ENCODE data around the gene BCKDHA.
"Not testable (repeated sequence)": the region's sequence is repeated elsewhere in the genome, so short reads cannot be mapped to it uniquely, and the experiment has no call there.

Gene BCKDHA

DNA sequence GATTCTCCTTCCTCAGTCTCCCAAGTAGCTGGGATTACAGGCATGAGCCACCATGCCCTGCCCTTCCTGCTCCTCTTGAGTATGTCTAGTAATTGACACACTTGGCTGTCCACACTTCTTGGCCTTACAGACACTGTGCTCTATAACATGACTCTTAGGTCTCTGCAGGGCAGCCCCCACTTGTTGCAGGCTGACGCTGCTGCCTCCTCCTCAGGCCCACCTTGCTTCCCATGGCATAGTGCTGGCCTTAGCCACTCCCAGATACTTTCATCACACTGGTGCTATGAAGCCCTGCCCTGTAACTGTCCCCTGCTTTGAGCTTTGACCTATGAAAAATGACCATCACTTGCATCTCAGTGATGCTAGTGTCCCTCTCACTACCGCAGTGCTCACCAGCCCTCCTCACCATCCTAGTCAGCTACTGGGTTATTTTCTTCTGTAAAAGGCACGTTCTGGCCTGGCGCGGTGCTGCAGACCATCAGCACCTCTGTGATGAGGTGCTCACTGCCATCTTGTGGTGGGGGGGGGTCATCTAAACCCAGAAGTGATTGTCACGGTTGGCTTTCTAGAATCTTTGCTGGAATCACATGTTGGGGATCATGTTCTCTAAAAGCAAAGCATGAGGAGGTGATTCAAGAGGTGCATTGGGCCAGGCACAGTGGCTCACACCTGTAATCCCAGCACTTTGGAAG is 55.1 kb downstream of the BCKDHA start:
- no peak for DNase-seq

DNA sequence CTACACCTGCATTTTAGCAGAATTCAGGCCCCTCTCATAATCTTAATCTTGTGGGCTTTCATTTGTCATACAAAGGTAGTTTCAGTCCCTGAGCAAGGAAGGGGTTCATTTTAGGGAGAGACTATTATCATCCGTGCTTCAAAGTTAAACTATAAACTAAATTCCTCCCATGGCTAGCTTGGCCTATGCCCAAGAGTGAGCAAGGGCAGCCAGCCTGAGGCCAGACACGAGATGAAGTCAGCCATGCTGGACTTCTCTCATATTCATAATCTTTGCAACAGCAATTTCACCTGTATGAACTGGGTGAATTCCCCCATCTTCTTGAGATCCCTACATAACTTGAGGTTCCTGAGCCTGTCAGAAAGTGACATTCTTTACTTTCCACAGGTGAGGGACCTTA is 58.3 kb downstream of the BCKDHA start:
- DNase-seq = no peak

DNA sequence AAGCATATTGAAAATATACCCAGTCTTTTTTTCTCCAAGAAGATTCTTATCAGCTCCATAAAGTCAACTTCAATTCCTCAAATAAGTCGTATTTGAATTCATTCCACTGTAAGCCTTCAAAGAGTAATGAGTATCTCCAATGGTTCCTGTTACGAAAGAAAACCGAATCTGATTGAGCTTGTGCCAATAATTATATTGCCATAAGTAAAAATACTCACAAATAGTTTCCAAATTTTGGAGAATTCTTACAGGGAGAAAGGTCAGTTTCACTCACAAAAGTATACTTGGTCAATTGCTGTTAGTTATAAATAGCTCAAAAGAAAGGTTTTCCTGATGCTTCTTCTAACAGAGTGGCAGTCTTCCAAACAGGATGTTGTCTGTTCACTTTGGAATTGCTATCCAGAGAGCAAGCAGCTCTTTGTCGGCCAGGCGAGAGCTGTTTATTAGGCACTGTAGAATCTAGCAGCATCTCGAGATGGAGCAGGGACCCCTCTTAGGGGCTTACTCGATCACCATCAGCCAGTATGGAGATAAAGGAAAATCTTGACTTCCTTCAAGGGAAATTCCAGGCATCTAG is 58.8 kb downstream of the BCKDHA start:
- no peak for DNase-seq

DNA sequence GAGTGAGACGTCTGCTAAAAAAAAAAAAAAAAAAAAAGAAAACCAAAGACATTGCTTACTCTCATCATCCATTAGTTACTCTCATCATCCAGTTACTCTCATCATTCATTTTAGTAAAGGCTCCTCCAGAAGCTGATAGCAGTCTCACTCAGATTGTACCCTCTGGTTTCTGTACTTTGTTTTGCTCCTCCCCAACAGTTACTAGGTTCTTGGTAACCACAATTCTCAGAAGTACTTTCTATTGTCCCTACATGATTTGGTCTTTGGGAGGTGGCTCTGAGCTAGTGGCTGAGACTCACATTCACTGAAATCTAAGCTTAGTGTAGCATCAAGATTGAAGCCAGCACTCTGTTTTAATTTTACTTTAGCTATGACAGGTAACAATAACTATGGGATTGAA is 59.6 kb downstream of the BCKDHA start:
- no peak for DNase-seq

DNA sequence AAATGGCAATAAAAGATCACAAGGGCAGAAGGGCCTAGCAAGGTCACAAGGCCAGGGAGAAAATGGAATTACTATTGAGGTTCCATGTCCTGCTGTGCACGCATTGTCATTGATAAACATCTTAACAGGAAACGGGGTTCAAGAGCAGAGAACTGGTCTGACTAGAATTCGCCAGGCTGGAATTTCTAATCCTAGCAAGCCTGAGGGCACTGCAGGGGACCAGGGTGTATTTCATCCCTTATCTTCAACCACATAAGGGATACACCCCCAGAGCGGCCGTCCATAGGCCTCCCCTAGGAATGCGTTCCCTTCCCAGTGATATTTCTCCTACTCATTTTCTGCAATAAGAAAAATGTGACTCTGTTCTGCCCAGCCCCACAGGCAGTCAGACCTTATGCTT is 64.9 kb downstream of the BCKDHA start:
- no peak for DNase-seq

DNA sequence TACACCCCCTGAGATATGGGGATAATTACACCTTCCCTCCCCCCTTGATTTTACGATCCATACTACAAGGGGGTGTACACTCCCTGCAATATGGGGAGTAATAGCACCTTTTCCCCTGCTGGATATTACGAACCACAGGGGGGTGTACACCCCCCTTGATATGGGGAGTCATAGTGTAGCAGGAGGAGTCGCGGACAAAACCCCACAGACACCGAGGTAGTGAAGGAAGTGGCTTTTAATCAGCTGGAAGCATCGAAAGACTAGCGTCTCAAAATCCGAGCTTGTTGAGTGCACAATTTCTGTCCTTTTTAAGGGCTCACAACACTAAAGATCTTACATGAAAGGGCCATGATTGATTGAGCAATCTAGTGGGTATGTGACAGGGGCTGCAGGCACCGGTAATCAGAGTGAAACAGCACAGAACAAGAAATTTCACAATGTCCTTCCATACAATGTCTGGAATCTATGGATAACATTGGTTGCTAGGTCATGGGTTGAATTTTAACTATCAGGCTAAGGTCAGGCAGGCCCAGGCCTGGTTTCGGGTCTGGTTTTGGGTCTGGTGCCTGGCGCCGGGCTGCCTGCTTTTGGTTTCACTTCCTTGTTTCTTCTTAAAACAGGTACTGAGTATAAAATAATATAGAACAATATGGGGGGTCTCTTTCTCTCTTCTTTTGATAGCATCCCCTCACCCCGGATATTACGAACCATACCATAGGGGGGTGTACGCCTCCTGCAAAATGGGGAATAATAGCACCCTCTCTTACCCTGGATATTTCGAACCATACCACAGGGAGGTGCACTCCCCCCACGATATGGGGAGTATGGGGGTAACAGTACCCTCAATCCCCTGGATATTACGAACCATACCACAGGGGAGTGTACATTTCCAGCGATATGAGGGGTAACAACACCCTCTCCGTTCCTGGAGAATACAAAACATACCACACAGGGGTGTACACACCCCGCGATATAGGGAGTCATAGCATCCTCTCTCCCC is 65.9 kb downstream of the BCKDHA start:
- DNase-seq = not testable (repeated sequence)
